ENCODE results near the gene NOTO. TPM values are rescaled to one million over a fixed set of nuclear protein-coding genes. Genes with fewer than 3 reads are reported as not detected.

NOTO gene
- total RNA-seq, 6 experiments from 2014 or later = not detected

DNA sequence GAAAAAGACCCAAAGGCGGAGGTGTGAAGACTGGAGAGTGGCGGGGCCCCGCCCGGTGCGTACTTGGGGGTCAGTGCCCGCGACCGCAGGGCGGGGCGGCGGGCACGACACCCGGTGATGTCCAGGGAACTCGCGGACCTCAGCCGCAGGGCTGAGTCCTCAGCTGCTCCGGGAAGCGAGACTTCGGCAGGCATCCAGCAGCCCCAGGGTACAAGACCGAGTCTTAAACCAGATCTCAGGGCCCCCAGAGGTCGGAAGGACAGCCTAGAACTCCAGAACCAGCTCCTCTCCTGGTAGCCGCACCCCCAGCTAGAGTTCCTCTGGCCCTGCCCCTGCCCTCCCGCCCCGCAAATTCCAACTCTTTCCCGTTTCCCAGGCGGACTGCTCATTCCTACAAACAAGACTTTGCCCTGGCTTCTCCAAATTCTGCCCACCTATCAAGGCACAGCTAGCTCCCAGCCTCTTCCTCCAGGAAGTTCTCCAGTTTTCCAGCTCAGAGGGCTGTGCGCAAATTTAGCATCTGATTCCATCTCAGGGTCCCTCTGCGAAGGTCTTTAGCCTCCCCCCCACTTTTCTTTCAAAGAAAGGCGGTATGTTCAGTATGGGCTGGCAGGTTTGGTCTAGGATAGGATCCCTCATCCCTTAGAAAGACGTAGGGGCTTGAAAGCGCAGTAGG is 26.0 kb upstream of the NOTO start:
- H3K4me1 ChIP-seq = peaks cover 0 to 17% (median 2%) of the 10 kb centered on the region in 4 donors
- DNase-seq (peak in 1 of 3 donors; percentile 53), ATAC-seq (peak; percentile 25 to 51 (median 36))
- H3K27ac ChIP-seq = peak overlapping the region; percentile 7 to 50 (median 34)
- no peaks in the 10 kb centered on the region for H3K36me3 ChIP-seq
- no peaks in the 10 kb centered on the region for H3K9me3 ChIP-seq
- 4% methylated on average over 13 of the region's 31 CpGs for WGBS (ENCODE audit: insufficient coverage, low coverage, low lambda C conversion rate, missing lambda C conversion rate)
- TF ChIP-seq, protein P1, sequence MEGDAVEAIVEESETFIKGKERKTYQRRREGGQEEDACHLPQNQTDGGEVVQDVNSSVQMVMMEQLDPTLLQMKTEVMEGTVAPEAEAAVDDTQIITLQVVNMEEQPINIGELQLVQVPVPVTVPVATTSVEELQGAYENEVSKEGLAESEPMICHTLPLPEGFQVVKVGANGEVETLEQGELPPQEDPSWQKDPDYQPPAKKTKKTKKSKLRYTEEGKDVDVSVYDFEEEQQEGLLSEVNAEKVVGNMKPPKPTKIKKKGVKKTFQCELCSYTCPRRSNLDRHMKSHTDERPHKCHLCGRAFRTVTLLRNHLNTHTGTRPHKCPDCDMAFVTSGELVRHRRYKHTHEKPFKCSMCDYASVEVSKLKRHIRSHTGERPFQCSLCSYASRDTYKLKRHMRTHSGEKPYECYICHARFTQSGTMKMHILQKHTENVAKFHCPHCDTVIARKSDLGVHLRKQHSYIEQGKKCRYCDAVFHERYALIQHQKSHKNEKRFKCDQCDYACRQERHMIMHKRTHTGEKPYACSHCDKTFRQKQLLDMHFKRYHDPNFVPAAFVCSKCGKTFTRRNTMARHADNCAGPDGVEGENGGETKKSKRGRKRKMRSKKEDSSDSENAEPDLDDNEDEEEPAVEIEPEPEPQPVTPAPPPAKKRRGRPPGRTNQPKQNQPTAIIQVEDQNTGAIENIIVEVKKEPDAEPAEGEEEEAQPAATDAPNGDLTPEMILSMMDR (IDR thresholded peaks at IDR 0.05) = no peak
- TF ChIP-seq POLR2A (IDR thresholded peaks at IDR 0.05) = no peak
- peak overlapping the region; percentile 46 for H3K4me3 ChIP-seq
- no peaks in the 10 kb centered on the region for H3K27me3 ChIP-seq
- intact Hi-C loops (cut with DNase I) = loop anchor here (10.0 kb wide), 1 partner anchor 282 kb away; no protein-coding TSS in a partner anchor

DNA sequence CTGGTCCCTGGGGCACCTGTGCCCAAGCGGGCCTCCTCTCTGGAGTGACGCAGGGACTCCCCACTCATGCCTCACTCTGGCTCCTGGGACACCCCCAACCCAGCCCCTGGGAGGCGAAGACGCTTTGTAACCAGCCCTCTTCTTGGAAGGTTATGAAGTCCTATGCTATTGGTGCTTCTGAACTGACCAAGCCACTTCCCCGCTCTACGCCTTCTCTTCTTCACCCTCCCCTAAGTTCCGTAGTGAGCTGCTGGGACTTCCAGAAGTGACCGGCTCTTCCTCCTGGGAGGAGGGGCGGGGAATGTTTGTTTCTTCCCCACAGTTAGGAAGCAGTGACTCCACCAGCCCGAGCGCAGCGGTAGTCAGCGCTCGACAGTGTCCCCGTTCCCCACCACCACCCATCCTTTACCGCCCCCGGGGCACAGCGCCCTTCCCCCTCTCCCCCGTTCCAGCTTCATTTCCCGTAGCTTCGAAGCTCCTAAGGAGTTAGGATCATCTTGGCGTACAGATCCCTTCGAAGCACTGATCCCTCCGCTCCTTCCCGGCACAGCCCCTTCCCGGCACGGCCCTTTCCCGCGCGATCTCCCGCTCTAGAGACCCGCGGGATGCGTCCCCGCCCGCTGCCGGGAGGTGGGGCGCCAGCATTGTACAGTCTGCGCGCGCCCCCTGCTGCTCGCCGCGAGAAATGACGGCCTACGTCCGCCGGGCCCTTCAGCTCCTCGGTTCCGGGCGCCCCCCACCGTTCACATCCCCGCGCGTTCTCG is 25.3 kb upstream of the NOTO start:
- Histone ChIP-seq H3K9me3 (no peaks in the 10 kb centered on the region), H3K4me3 (peak overlapping the region; percentile 46 to 51 (median 46)), H3K4me1 (peaks cover 0 to 17% (median 2%) of the 10 kb centered on the region in 4 donors), H3K27me3 (no peaks in the 10 kb centered on the region), H3K27ac (peak overlapping the region; percentile 7 to 50 (median 34)), H3K36me3 (no peaks in the 10 kb centered on the region)
- no peak for TF ChIP-seq POLR2A (IDR thresholded peaks at IDR 0.05)
- TF ChIP-seq, protein P1 (IDR thresholded peaks at IDR 0.05) = peak; percentile 98
- 0% methylated on average over 19 of the region's 56 CpGs for WGBS (ENCODE audit: insufficient coverage, low coverage, low lambda C conversion rate, missing lambda C conversion rate)
- intact Hi-C loops (cut with DNase I) = loop anchor here (10.0 kb wide), 1 partner anchor 282 kb away; no protein-coding TSS in a partner anchor
- peak; percentile 92 to 97 (median 96) for ATAC-seq
- DNase-seq = peak; percentile 90 to 92 (median 92)

DNA sequence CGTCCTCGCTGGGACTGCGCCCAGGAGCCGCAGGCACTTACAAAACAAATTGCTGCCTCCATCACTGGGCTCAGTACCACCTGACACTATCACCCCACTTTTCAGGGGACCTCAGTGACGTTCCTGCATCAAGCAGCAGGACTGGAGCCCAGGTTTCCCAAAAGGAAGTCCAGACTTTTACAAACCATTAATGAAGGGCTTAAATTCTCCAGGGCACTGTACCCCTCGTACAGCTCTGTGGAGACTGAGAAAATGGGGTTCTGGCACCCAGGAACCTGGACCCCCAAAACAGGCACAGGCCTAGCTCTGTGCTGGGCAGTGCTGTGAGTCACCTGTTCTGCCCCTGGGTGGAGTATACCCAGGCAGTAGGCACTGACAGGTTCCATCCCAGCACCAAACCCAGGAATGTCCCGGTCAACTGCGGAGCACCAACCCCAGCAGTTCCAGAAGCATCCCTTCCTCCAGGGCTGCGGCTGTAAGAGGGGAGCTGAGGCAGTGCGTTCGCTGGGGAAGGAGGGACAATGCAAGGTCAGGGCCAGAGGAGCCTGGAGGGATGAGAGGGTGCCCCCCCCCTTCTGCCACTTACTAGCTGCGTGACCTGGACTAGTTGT is 24.6 kb upstream of the NOTO start:
- Histone ChIP-seq H3K9me3 (no peaks in the 10 kb centered on the region), H3K27me3 (no peaks in the 10 kb centered on the region), H3K4me1 (peaks cover 0 to 17% (median 2%) of the 10 kb centered on the region in 4 donors), H3K27ac (no peak overlapping the region), H3K4me3 (no peak overlapping the region), H3K36me3 (no peaks in the 10 kb centered on the region)
- DNase-seq (no peak), ATAC-seq (no peak)
- intact Hi-C loops (cut with DNase I) = loop anchor here (10.0 kb wide), 1 partner anchor 283 kb away; no protein-coding TSS in a partner anchor
- TF ChIP-seq, protein P1 (IDR thresholded peaks at IDR 0.05) = peak in 1 of 4 donors; percentile 7
- TF ChIP-seq POLR2A (IDR thresholded peaks at IDR 0.05) = no peak
- 5% methylated on average over 7 of the region's 12 CpGs for WGBS (ENCODE audit: insufficient coverage, low coverage, low lambda C conversion rate, missing lambda C conversion rate)

DNA sequence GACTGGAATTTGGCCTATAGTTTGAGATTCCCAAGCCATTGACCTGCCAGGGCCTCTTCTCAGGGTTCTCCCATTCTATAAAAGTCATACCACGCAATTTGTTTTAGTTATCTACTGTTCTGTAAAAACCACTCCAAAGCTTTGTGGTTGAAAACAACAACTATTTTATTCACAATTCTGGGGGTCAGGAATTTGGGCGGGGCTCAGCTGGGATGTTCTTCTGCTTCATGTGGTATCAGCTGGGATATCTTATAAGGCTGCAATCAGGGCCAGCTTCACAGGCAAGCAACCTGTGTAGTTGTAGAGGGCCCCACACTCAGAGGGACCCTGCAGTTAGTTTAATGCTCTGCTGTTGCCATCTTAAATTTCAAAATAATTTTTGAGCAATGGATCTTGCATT is 16.4 kb upstream of the NOTO start:
- 82% methylated on average over 2 of the region's 2 CpGs for WGBS (ENCODE audit: insufficient coverage, low coverage, low lambda C conversion rate, missing lambda C conversion rate)
- H3K27ac ChIP-seq = no peak overlapping the region
- no peaks in the 10 kb centered on the region for H3K27me3 ChIP-seq
- no peaks in the 10 kb centered on the region for H3K9me3 ChIP-seq
- no peak overlapping the region for H3K4me3 ChIP-seq
- intact Hi-C loops (cut with DNase I) = no loop called here
- H3K36me3 ChIP-seq = no peaks in the 10 kb centered on the region
- ATAC-seq (no peak), DNase-seq (no peak)
- TF ChIP-seq POLR2A (IDR thresholded peaks at IDR 0.05) = no peak
- TF ChIP-seq, protein P1 (IDR thresholded peaks at IDR 0.05) = no peak
- H3K4me1 ChIP-seq = no peaks in the 10 kb centered on the region

All from right lobe of liver (tissue), 6 donors.